ENCODE data around the gene ACSL1. TPM values are rescaled to one million over a fixed set of nuclear protein-coding genes. Genes with fewer than 3 reads are reported as not detected.

Gene ACSL1
- total RNA-seq, 1 experiment from 2014 or later: 3.5 TPM

GRCh38 chr4:184854673-184855072 is 28.9 kb upstream of the ACSL1 start:
- no peak overlapping the region for H3K18ac ChIP-seq (ENCODE audit: insufficient read length, low read depth, low read length)
- no peak overlapping the region for H4K5ac ChIP-seq (ENCODE audit: insufficient read length, low read depth, low read length)
- H2BK5ac ChIP-seq (ENCODE audit: insufficient read length, low read length): no peak overlapping the region
- no peak overlapping the region for H3K4ac ChIP-seq (ENCODE audit: low read depth, low read length)
- H2AK5ac ChIP-seq (ENCODE audit: insufficient read length, low read length): no peak overlapping the region
- H3K4me1 ChIP-seq (ENCODE audit: insufficient read depth, low read length): no peaks in the 10 kb centered on the region; the same call in 1 of the 2 replicates
- H3K27me3 ChIP-seq (ENCODE audit: insufficient read depth, low read length): no peaks in the 10 kb centered on the region
- no peak overlapping the region for H2BK20ac ChIP-seq (ENCODE audit: low read depth, low read length, poor library complexity, severe bottlenecking)
- no peaks in the 10 kb centered on the region for H3K23me2 ChIP-seq (ENCODE audit: insufficient read length, low read depth, low read length, poor library complexity, severe bottlenecking)
- no peak overlapping the region for H3K14ac ChIP-seq (ENCODE audit: insufficient read depth, low read length)
- TF ChIP-seq CTCF (conservative IDR thresholded peaks at IDR 0.05): no peak
- no peak overlapping the region for H2BK120ac ChIP-seq (ENCODE audit: low read depth, low read length, poor library complexity, severe bottlenecking)
- H3K27me3 Mint-ChIP-seq (ENCODE audit: low read depth): no peaks in the 10 kb centered on the region; the same call in 1 of the 2 replicates
- H4K8ac ChIP-seq (replicated peaks; ENCODE audit: insufficient read length, low read depth, low read length): no peak overlapping the region
- H4K20me1 ChIP-seq (ENCODE audit: control insufficient read depth, insufficient read depth, insufficient read length): no peaks in the 10 kb centered on the region
- H4K91ac ChIP-seq (ENCODE audit: insufficient read length, low read depth, low read length): no peak overlapping the region
- H2AFZ ChIP-seq (ENCODE audit: low read length): no peak overlapping the region
- no CpG with 5 or more reads among the region's 6 CpGs for WGBS (ENCODE audit: extremely low coverage, insufficient read length, low lambda C conversion rate)
- no peaks in the 10 kb centered on the region for H3K4me1 Mint-ChIP-seq
- DNase-seq: no peak
- H3K4me2 ChIP-seq (ENCODE audit: insufficient read depth, insufficient read length, low read length): no peak overlapping the region
- no peak overlapping the region for H3K27ac ChIP-seq (ENCODE audit: insufficient read length, low read depth, low read length)
- no peak overlapping the region for H2BK12ac ChIP-seq (ENCODE audit: insufficient read length, low read depth, low read length)
- H3T11ph ChIP-seq (ENCODE audit: low read length): no peak overlapping the region
- no peaks in the 10 kb centered on the region for H3K36me3 Mint-ChIP-seq (ENCODE audit: insufficient read depth in 1 of 3, low read depth in 3 of 3)
- no peaks in the 10 kb centered on the region for H3K9me3 ChIP-seq (ENCODE audit: control insufficient read depth, low read depth, low read length)
- no peaks in the 10 kb centered on the region for H3K79me1 ChIP-seq (ENCODE audit: insufficient read depth, low read depth, low read length, poor library complexity, severe bottlenecking)
- no peak overlapping the region for H3K9ac ChIP-seq (ENCODE audit: extremely low read depth, insufficient read length, low read length)
- H3K23ac ChIP-seq (ENCODE audit: insufficient read length, low read depth, low read length): no peak overlapping the region
- no peaks in the 10 kb centered on the region for H3K9me3 Mint-ChIP-seq
- H2BK15ac ChIP-seq (ENCODE audit: low read depth, low read length): no peak overlapping the region
- H3K4me3 Mint-ChIP-seq: no peak overlapping the region
- no peaks in the 10 kb centered on the region for H3K79me2 ChIP-seq (ENCODE audit: insufficient read depth, low read length)
- H3K56ac ChIP-seq (ENCODE audit: insufficient read length, low read depth, low read length): no peak overlapping the region
- no peak overlapping the region for H3K27ac Mint-ChIP-seq
